ENCODE data around the gene CNTNAP4. TPM values are rescaled to one million over a fixed set of nuclear protein-coding genes. Genes with fewer than 3 reads are reported as not detected.

CNTNAP4 gene
- total and polyA plus RNA-seq, 12 donors = 0.17 to 2.6 (median 0.56) TPM; not detected in 5

DNA sequence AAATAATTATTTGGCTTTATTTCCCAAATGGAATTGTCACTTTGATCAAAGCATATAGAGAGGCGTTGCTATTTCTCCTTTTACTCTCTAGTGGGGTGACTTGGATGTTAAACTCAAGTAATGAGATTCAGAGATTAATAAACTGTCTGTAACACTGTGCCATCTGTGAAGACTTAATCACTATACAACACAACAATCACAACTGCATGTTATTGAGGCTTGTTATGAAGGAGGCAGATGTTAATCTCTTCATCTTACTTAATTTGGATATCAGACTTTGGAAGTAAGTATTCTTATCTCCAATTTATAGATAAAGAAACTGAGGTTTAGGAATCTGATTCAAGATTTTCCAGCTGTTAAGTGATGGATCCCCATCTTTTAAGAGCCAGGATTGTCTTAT, 132.5 kb downstream of the CNTNAP4 start:
- intact Hi-C loops (cut with DNase I) = no loop called here
- no peaks in the 10 kb centered on the region for H3K4me1 ChIP-seq (replicated peaks in 1 of 2)
- no peak overlapping the region for H3K4me3 ChIP-seq
- 64 to 78% (median 75%) methylated on average over 1 of the region's 1 CpG for WGBS, 4 donors
- no peak overlapping the region for H3K27ac ChIP-seq
- H3K36me3 ChIP-seq (replicated peaks in 1 of 2) = no peaks in the 10 kb centered on the region
- H3K9me3 ChIP-seq (replicated peaks in 1 of 3) = no peaks in the 10 kb centered on the region
- H3K27me3 ChIP-seq = no peaks in the 10 kb centered on the region
- TF ChIP-seq, protein P1, sequence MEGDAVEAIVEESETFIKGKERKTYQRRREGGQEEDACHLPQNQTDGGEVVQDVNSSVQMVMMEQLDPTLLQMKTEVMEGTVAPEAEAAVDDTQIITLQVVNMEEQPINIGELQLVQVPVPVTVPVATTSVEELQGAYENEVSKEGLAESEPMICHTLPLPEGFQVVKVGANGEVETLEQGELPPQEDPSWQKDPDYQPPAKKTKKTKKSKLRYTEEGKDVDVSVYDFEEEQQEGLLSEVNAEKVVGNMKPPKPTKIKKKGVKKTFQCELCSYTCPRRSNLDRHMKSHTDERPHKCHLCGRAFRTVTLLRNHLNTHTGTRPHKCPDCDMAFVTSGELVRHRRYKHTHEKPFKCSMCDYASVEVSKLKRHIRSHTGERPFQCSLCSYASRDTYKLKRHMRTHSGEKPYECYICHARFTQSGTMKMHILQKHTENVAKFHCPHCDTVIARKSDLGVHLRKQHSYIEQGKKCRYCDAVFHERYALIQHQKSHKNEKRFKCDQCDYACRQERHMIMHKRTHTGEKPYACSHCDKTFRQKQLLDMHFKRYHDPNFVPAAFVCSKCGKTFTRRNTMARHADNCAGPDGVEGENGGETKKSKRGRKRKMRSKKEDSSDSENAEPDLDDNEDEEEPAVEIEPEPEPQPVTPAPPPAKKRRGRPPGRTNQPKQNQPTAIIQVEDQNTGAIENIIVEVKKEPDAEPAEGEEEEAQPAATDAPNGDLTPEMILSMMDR (IDR thresholded peaks at IDR 0.05) = no peak
- TF ChIP-seq POLR2A (IDR thresholded peaks at IDR 0.05) = no peak
- no peak for DNase-seq

DNA sequence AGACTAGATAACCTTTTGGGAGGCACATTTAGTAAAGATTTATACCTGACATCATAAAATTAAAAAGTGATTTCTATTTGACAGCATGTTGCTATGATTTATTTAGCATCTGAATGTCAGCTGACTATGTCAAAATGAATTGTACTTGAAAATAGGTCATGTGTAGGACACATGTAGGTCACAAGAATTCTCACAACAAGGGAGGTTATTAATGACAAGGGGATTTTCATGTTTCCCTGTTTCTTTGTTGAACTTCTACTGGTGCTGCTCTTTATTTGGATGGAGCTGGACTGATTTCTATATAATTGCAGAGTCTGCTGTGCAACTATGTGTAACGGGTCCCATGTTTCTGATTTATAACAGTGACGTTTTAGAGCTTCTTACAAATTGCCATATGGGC, 144.4 kb downstream of the CNTNAP4 start:
- Histone ChIP-seq H3K4me3 (no peak overlapping the region), H3K27ac (no peak overlapping the region), H3K4me1 (replicated peaks in 1 of 2) (no peaks in the 10 kb centered on the region), H3K9me3 (replicated peaks in 1 of 3) (no peaks in the 10 kb centered on the region), H3K27me3 (no peaks in the 10 kb centered on the region), H3K36me3 (replicated peaks in 1 of 2) (no peaks in the 10 kb centered on the region)
- no peak for DNase-seq
- WGBS, 4 donors = 47 to 57% (median 52%) methylated on average over 2 of the region's 2 CpGs
- intact Hi-C loops (cut with DNase I) = no loop called here
- TF ChIP-seq, protein P1 (IDR thresholded peaks at IDR 0.05) = no peak
- TF ChIP-seq POLR2A (IDR thresholded peaks at IDR 0.05) = no peak

DNA sequence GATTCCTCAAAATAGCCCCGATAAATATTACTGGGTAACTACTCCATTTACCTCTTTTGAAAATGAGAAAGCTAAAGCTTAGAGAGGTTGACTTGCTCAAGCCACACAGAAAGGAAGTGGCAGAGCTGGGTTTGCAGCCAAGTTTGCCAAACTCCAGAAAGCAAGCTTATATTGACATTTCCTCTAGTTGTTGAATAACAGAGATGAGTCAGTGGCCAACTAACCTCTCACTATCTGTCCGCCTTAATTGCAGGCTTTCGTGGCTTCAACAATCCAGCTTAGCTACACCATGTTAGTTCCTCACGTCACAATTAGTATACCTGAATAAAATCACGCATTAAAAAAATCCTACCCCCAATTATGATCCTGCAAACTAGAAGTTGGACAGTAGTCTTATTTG, 151.7 kb downstream of the CNTNAP4 start:
- no peak for DNase-seq
- no peaks in the 10 kb centered on the region for H3K4me1 ChIP-seq (replicated peaks in 1 of 2)
- H3K27me3 ChIP-seq = no peaks in the 10 kb centered on the region
- no peak overlapping the region for H3K4me3 ChIP-seq
- no peaks in the 10 kb centered on the region for H3K36me3 ChIP-seq (replicated peaks in 1 of 2)
- no peak for TF ChIP-seq POLR2A (IDR thresholded peaks at IDR 0.05)
- TF ChIP-seq, protein P1 (IDR thresholded peaks at IDR 0.05) = no peak
- 79 to 83% (median 80%) methylated on average over 5 of the region's 5 CpGs for WGBS, 4 donors
- intact Hi-C loops (cut with DNase I) = no loop called here
- H3K9me3 ChIP-seq (replicated peaks in 1 of 3) = no peaks in the 10 kb centered on the region
- H3K27ac ChIP-seq = no peak overlapping the region

DNA sequence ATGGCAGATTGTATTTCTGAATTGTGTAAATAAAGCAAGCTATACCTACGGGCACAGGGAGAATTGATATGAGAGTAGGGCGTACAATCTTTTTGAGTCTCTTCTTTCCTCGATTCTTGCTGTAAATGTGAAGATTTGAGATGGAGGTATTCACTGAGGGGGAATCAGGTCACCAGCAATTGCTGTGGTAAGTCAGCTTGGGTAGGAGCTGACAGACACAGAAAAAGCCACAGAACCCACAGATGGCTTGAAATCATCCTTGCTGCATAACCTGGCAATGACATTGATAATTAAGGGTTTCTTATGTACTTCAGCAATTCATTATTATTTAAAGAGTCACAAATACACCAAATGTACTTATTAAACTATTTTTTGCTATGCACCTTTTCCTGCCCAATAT, 164.2 kb downstream of the CNTNAP4 start:
- H3K27me3 ChIP-seq = no peaks in the 10 kb centered on the region
- H3K4me1 ChIP-seq (replicated peaks in 1 of 2) = no peaks in the 10 kb centered on the region
- intact Hi-C loops (cut with DNase I) = no loop called here
- 60 to 81% (median 76%) methylated on average over 3 of the region's 3 CpGs for WGBS, 4 donors
- no peak for DNase-seq
- no peak overlapping the region for H3K27ac ChIP-seq
- H3K9me3 ChIP-seq (replicated peaks in 1 of 3) = no peaks in the 10 kb centered on the region
- no peaks in the 10 kb centered on the region for H3K36me3 ChIP-seq (replicated peaks in 1 of 2)
- no peak for TF ChIP-seq POLR2A (IDR thresholded peaks at IDR 0.05)
- TF ChIP-seq, protein P1 (IDR thresholded peaks at IDR 0.05) = no peak
- no peak overlapping the region for H3K4me3 ChIP-seq

Data from adrenal gland (tissue), 12 donors.